H9 (cell line): ENCODE data around the gene MLIP. TPM values are rescaled to one million over a fixed set of nuclear protein-coding genes. Genes with fewer than 3 reads are reported as not detected.

Experiments used
- DNase-seq: peaks from one replicate; pipeline ENCODE4 v3.0.0-alpha.2; 2017
- H2AFZ ChIP-seq: one replicate; pipeline ENCODE4 v1.6.1; 2013; ENCODE audit warnings: mild to moderate bottlenecking, low read length, control low read depth, moderate library complexity
- H2AK5ac ChIP-seq: 2 replicates; pipeline ENCODE4 v1.6.1; 2013; ENCODE audit warnings: low read length, control low read depth, mixed read lengths; ENCODE audit not compliant: insufficient read length
- H2BK120ac ChIP-seq: one replicate; pipeline ENCODE4 v1.6.1; 2013; ENCODE audit warnings: low read depth, mild to moderate bottlenecking, low read length, control low read depth, inconsistent platforms; ENCODE audit not compliant: poor library complexity, severe bottlenecking
- H2BK12ac ChIP-seq: 2 replicates; pipeline ENCODE4 v1.6.1; 2013; ENCODE audit warnings: low read length, control low read depth, mixed read lengths, low read depth; ENCODE audit not compliant: insufficient read length
- H2BK15ac ChIP-seq: 2 replicates; pipeline ENCODE4 v1.6.1; 2013; ENCODE audit warnings: low read depth, low read length, control low read depth
- H2BK20ac ChIP-seq: one replicate; pipeline ENCODE4 v1.6.1; 2013; ENCODE audit warnings: low read depth, mild to moderate bottlenecking, low read length, control low read depth, inconsistent platforms; ENCODE audit not compliant: poor library complexity, severe bottlenecking
- H2BK5ac ChIP-seq: 2 replicates; pipeline ENCODE4 v1.6.1; 2013; ENCODE audit warnings: low read length, control low read depth, mixed read lengths; ENCODE audit not compliant: insufficient read length
- H3K14ac ChIP-seq: 2 replicates; pipeline ENCODE4 v1.6.1; 2013; ENCODE audit warnings: low read length, control low read depth; ENCODE audit not compliant: insufficient read depth
- H3K18ac ChIP-seq: 2 replicates; pipeline ENCODE4 v1.6.1; 2013; ENCODE audit warnings: low read depth, mild to moderate bottlenecking, mixed read lengths, low read length, control low read depth; ENCODE audit not compliant: insufficient read length
- H3K23ac ChIP-seq: 2 replicates; pipeline ENCODE4 v1.6.1; 2013; ENCODE audit warnings: low read length, control low read depth, mixed read lengths, low read depth; ENCODE audit not compliant: insufficient read length
- H3K23me2 ChIP-seq: 2 replicates; pipeline ENCODE4 v1.6.1; 2013; ENCODE audit warnings: low read depth, mild to moderate bottlenecking, mixed read lengths, low read length, control low read depth; ENCODE audit not compliant: insufficient read length, poor library complexity, severe bottlenecking
- H3K27ac ChIP-seq: 2 replicates; pipeline ENCODE4 v1.5.1; 2013; ENCODE audit warnings: low read length, control low read depth, mixed read lengths, low read depth; ENCODE audit not compliant: insufficient read length
- H3K27me3 ChIP-seq: 2 replicates; pipeline ENCODE4 v1.6.1; 2013; ENCODE audit warnings: low read length, control low read depth, inconsistent platforms; ENCODE audit not compliant: insufficient read depth
- H3K4ac ChIP-seq: 2 replicates; pipeline ENCODE4 v1.6.1; 2013; ENCODE audit warnings: low read depth, mild to moderate bottlenecking, control low read depth, inconsistent platforms, low read length, moderate library complexity
- H3K4me1 ChIP-seq: 2 replicates; pipeline ENCODE4 v1.6.1; 2013; ENCODE audit warnings: low read length, control low read depth, inconsistent platforms; ENCODE audit not compliant: insufficient read depth
- H3K4me2 ChIP-seq: 2 replicates; pipeline ENCODE4 v1.6.1; 2013; ENCODE audit warnings: low read length, control low read depth, mixed read lengths; ENCODE audit not compliant: insufficient read length, insufficient read depth
- H3K56ac ChIP-seq: 2 replicates; pipeline ENCODE4 v1.6.1; 2013; ENCODE audit warnings: low read depth, mild to moderate bottlenecking, mixed read lengths, low read length, control low read depth; ENCODE audit not compliant: insufficient read length
- H3K79me1 ChIP-seq: 2 replicates; pipeline ENCODE4 v1.6.1; 2013; ENCODE audit warnings: low read depth, mild to moderate bottlenecking, moderate library complexity, low read length, control low read depth, inconsistent platforms; ENCODE audit not compliant: insufficient read depth, poor library complexity, severe bottlenecking
- H3K79me2 ChIP-seq: 2 replicates; pipeline ENCODE4 v1.6.1; 2013; ENCODE audit warnings: low read length, control low read depth, inconsistent platforms; ENCODE audit not compliant: insufficient read depth
- H3K9ac ChIP-seq: 2 replicates; pipeline ENCODE4 v1.6.1; 2013; ENCODE audit warnings: low read length, control low read depth, mixed read lengths; ENCODE audit not compliant: insufficient read length; ENCODE audit errors: extremely low read depth
- H3K9me3 ChIP-seq: one replicate; pipeline ENCODE4 v1.6.1; 2013; ENCODE audit warnings: low read depth, low read length, inconsistent platforms; ENCODE audit not compliant: control insufficient read depth
- H3T11ph ChIP-seq: one replicate; pipeline ENCODE4 v1.6.1; 2013; ENCODE audit warnings: mild to moderate bottlenecking, low read length, control low read depth, inconsistent platforms
- H4K20me1 ChIP-seq: one replicate; pipeline ENCODE4 v1.6.1; 2013; ENCODE audit not compliant: control insufficient read depth, insufficient read length, insufficient read depth
- H4K5ac ChIP-seq: 2 replicates; pipeline ENCODE4 v1.6.1; 2013; ENCODE audit warnings: low read depth, mild to moderate bottlenecking, mixed read lengths, low read length, control low read depth; ENCODE audit not compliant: insufficient read length
- H4K8ac ChIP-seq: replicated peaks from 2 replicates; pipeline ENCODE4 v1.6.1; 2013; ENCODE audit warnings: low read length, control low read depth, mixed read lengths, low read depth; ENCODE audit not compliant: insufficient read length
- H4K91ac ChIP-seq: 2 replicates; pipeline ENCODE4 v1.6.1; 2013; ENCODE audit warnings: low read depth, mild to moderate bottlenecking, moderate library complexity, mixed read lengths, low read length, control low read depth; ENCODE audit not compliant: insufficient read length
- H3K27ac Mint-ChIP-seq, 3 experiments: 2 replicates in 2 of 3; 3 replicates in 1 of 3; pipeline ENCODE4 v1.8.0; 2020 to 2021; ENCODE audit warnings: mixed read lengths in 3 of 3, mild to moderate bottlenecking in 1 of 3, moderate library complexity in 1 of 3
- H3K27me3 Mint-ChIP-seq: 2 replicates; pipeline ENCODE4 v1.8.0; 2021; ENCODE audit warnings: low read depth, mild to moderate bottlenecking, moderate library complexity, mixed read lengths
- H3K36me3 Mint-ChIP-seq, 3 experiments: 2 replicates in 2 of 3; 3 replicates in 1 of 3; pipeline ENCODE4 v1.8.0; 2020 to 2021; ENCODE audit warnings: low read depth in 3 of 3, mixed read lengths in 3 of 3; ENCODE audit not compliant: insufficient read depth in 1 of 3
- H3K4me1 Mint-ChIP-seq, 2 experiments: 2 replicates each; pipeline ENCODE4 v1.8.0; 2020; ENCODE audit warnings: mixed read lengths in 2 of 2
- H3K4me3 Mint-ChIP-seq, 2 experiments: 2 replicates in 1 of 2; 3 replicates in 1 of 2; pipeline ENCODE4 v1.8.0; 2020 to 2021; ENCODE audit warnings: mild to moderate bottlenecking in 2 of 2, mixed read lengths in 2 of 2, moderate library complexity in 1 of 2
- H3K9me3 Mint-ChIP-seq, 2 experiments: 2 replicates in 1 of 2; 3 replicates in 1 of 2; pipeline ENCODE4 v1.8.0; 2020; ENCODE audit warnings: mild to moderate bottlenecking in 2 of 2, mixed read lengths in 2 of 2, moderate library complexity in 1 of 2
- CTCF ChIP-seq: fragments of 200-600 bp; sonication (generic); conservative IDR thresholded peaks from 3 replicates; pipeline ENCODE4 v1.8.0; 2021; ENCODE audit warnings: antibody characterized with exemption, mild to moderate bottlenecking
- WGBS: extraction: QIAGEN DNeasy Blood & Tissue Kit; methylation state at CpG from one replicate; pipeline ENCODE4 v1.1.7; 2013; ENCODE audit warnings: missing lambda C conversion rate, low lambda C conversion rate, mixed read lengths; ENCODE audit not compliant: insufficient read length; ENCODE audit errors: extremely low coverage; 5-methylcytosine and 5-hydroxymethylcytosine counted together
- total RNA-seq: library from RNA; stranded (reverse); gene quantifications from 2 replicates; pipeline ENCODE4 v1.2.1, GENCODE V29; 2021

The MLIP gene
- total RNA-seq, 1 experiment from 2014 or later: not detected

- H3K56ac ChIP-seq: no peak overlapping the region
- Mint-ChIP-seq H3K27ac (no peak overlapping the region), H3K9me3 (peaks cover 0 to 5% of the 10 kb centered on the region in 2 experiments; a peak in 2 of 5 replicates), H3K27me3 (no peaks in the 10 kb centered on the region), H3K4me3 (no peak overlapping the region), H3K36me3 (no peaks in the 10 kb centered on the region), H3K4me1 (no peaks in the 10 kb centered on the region)
- no peak overlapping the region for H4K8ac ChIP-seq
- H4K91ac ChIP-seq: no peak overlapping the region
- no peak overlapping the region for H4K5ac ChIP-seq
- no peak overlapping the region for H2BK12ac ChIP-seq
- H3K23me2 ChIP-seq: peaks cover 4% of the 10 kb centered on the region
- no peaks in the 10 kb centered on the region for H3K79me1 ChIP-seq
- H2BK20ac ChIP-seq: no peak overlapping the region
- H4K20me1 ChIP-seq: no peaks in the 10 kb centered on the region
- H2AK5ac ChIP-seq: no peak overlapping the region
- no peak overlapping the region for H2BK15ac ChIP-seq
- no peaks in the 10 kb centered on the region for H3K9me3 ChIP-seq
- no peak overlapping the region for H3K9ac ChIP-seq
- DNase-seq: no peak
- no peak overlapping the region for H2AFZ ChIP-seq
- no peaks in the 10 kb centered on the region for H3K27me3 ChIP-seq
- no peak overlapping the region for H3K27ac ChIP-seq
- no peaks in the 10 kb centered on the region for H3K4me1 ChIP-seq
- H3K23ac ChIP-seq: no peak overlapping the region
- H3K14ac ChIP-seq: no peak overlapping the region
- H3K4me2 ChIP-seq: no peak overlapping the region
- no peak overlapping the region for H3K18ac ChIP-seq
- no peak overlapping the region for H3T11ph ChIP-seq
- no peaks in the 10 kb centered on the region for H3K79me2 ChIP-seq
- no CpG with 5 or more reads among the region's 2 CpGs for WGBS
- H2BK120ac ChIP-seq: no peak overlapping the region
- no peak for TF ChIP-seq CTCF
- H3K4ac ChIP-seq: no peak overlapping the region
- H2BK5ac ChIP-seq: no peak overlapping the region
Observed at GRCh38 chr6:54299542-54300269, 188.5 kb downstream of the MLIP start.
